PC-9 (cell line): ENCODE measurements around the gene MRPS34. TPM values are rescaled to one million over a fixed set of nuclear protein-coding genes. Genes with fewer than 3 reads are reported as not detected.

Source experiments
- BruUV-seq: library from RNA; stranded (reverse); fragments of 400-500 nt; replicated peaks from 2 replicates; lab custom pipeline; 2021; lab: Mats Ljungman, UMichigan
- CTCF ChIA-PET: fragments of 300-600 bp; sonication (Branson Sonifier 250); formaldehyde crosslinking; loops from one replicate; lab custom pipeline; 2022; ENCODE audit warnings: antibody characterized with exemption; lab: Charles Lee
- POLR2A ChIA-PET: fragments of 300-600 bp; sonication (Branson Sonifier 250); formaldehyde crosslinking; loops from one replicate; lab custom pipeline; 2022; ENCODE audit warnings: antibody characterized with exemption; ENCODE audit not compliant: unreplicated experiment; lab: Charles Lee
- DNase-seq, 2 experiments: peaks; one replicate each; pipeline versions ENCODE4 v3.0.0 to v3.0.0-alpha.2; 2015 to 2022; ENCODE audit warnings: mixed read lengths in 1 of 2
- H2AFZ ChIP-seq: fragments of 200-600 bp; sonication (generic); 2 replicates; pipeline ENCODE4 v1.8.1; 2017; ENCODE audit warnings: antibody characterized with exemption
- H3F3A ChIP-seq: fragments of 200-600 bp; sonication (generic); 2 replicates; pipeline ENCODE4 v1.8.1; 2017; ENCODE audit warnings: antibody characterized with exemption, mild to moderate bottlenecking, low read depth; ENCODE audit not compliant: insufficient read depth
- H3K27ac ChIP-seq: fragments of 200-600 bp; sonication (generic); 2 replicates; pipeline ENCODE4 v1.6.1; 2016; ENCODE audit warnings: mixed run types
- H3K27me3 ChIP-seq: fragments of 200-600 bp; sonication (generic); 2 replicates; pipeline ENCODE4 v1.6.1; 2016; ENCODE audit warnings: low read depth, mixed run types; ENCODE audit not compliant: insufficient read depth
- H3K36me3 ChIP-seq: fragments of 200-600 bp; sonication (generic); 2 replicates; pipeline ENCODE4 v1.6.1; 2016; ENCODE audit warnings: low read depth, mixed run types
- H3K4me1 ChIP-seq: fragments of 200-600 bp; sonication (generic); replicated peaks from 2 replicates; pipeline ENCODE4 v1.6.1; 2016; ENCODE audit warnings: mixed run types; ENCODE audit not compliant: insufficient read depth
- H3K4me2 ChIP-seq: fragments of 200-600 bp; sonication (generic); 2 replicates; pipeline ENCODE4 v1.6.1; 2017; ENCODE audit warnings: mixed run types
- H3K4me3 ChIP-seq: fragments of 200-600 bp; sonication (generic); 2 replicates; pipeline ENCODE4 v1.6.1; 2016; ENCODE audit warnings: mixed run types
- H3K79me2 ChIP-seq: fragments of 200-600 bp; sonication (generic); 2 replicates; pipeline ENCODE4 v1.6.1; 2017; ENCODE audit warnings: low read depth, mixed run types
- H3K9me2 ChIP-seq: fragments of 200-600 bp; sonication (generic); 2 replicates; pipeline ENCODE4 v1.8.1; 2017; ENCODE audit warnings: mild to moderate bottlenecking; ENCODE audit not compliant: insufficient read depth
- H3K9me3 ChIP-seq: fragments of 200-600 bp; sonication (generic); 2 replicates; pipeline ENCODE4 v1.8.1; 2016; ENCODE audit warnings: low read depth; ENCODE audit not compliant: insufficient read depth
- H4K20me1 ChIP-seq: fragments of 200-600 bp; sonication (generic); 2 replicates; pipeline ENCODE4 v1.8.1; 2017; ENCODE audit not compliant: insufficient read depth
- CTCF ChIP-seq: fragments of 200-600 bp; sonication (generic); conservative IDR thresholded peaks from 2 replicates; pipeline ENCODE4 v1.6.1; 2017; ENCODE audit warnings: mixed run types, antibody characterized with exemption, mild to moderate bottlenecking, moderate library complexity
- EZH2 ChIP-seq: fragments of 200-600 bp; sonication (generic); IDR thresholded peaks from 2 replicates; pipeline ENCODE4 v1.8.0; 2017; ENCODE audit warnings: antibody characterized with exemption, low read depth
- intact Hi-C: fragments of 100-400 bp; cut with micrococcal nuclease; formaldehyde crosslinking; loops from one replicate; pipeline ENCODE4 v1.10.0; 2022; ENCODE audit not compliant: unreplicated experiment
- total RNA-seq: library from RNA; stranded (reverse); gene quantifications from 2 replicates; pipeline ENCODE4 v1.2.3, GENCODE V29; 2021

Gene MRPS34
- total RNA-seq, 1 experiment from 2014 or later, result 201 TPM

DNA sequence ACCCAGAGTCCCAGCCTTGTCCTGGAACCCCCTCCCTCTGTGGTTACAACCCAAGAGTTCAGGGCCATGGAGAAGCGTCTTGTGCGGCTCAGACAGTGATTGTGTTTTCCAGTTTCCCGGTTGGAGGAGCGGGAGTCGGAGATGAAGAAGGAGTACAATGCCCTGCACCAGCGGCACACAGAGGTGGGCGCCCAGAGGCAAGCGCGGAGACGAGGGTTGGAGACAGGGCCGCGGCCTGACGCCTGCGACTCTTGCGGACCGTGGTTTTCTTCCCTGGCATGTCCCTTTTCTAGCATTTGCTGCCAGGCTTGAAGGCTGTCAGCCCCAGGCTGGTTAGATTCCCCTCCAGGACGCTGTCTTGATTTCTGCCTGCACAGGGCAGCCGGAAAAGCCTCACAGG, 43.9 kb downstream of the MRPS34 start:
- intact Hi-C loops, result no loop called here
- ChIA-PET CTCF (no interaction called here), POLR2A (no interaction called here)
- BruUV-seq, result no TSS peak
- no peak overlapping the region for H3K27ac ChIP-seq
- no peak overlapping the region for H3K4me3 ChIP-seq
- no peaks in the 10 kb centered on the region for H3K36me3 ChIP-seq
- H3F3A ChIP-seq, result no peaks in the 10 kb centered on the region
- TF ChIP-seq EZH2 (no peak), CTCF (no peak)
- no peak for DNase-seq
- no peaks in the 10 kb centered on the region for H3K27me3 ChIP-seq
- H3K79me2 ChIP-seq, result peaks cover 4% of the 10 kb centered on the region; the same call in 1 of the 2 replicates
- H3K4me2 ChIP-seq, result no peak overlapping the region
- no peaks in the 10 kb centered on the region for H3K4me1 ChIP-seq
- no peak overlapping the region for H2AFZ ChIP-seq
- no peaks in the 10 kb centered on the region for H3K9me3 ChIP-seq
- no peaks in the 10 kb centered on the region; the same call in 1 of the 2 replicates for H4K20me1 ChIP-seq
- H3K9me2 ChIP-seq, result no peaks in the 10 kb centered on the region

- no peaks in the 10 kb centered on the region for H3K9me3 ChIP-seq
- no peaks in the 10 kb centered on the region for H3K36me3 ChIP-seq
- H3K27me3 ChIP-seq, result no peaks in the 10 kb centered on the region
- intact Hi-C loops, result no loop called here
- peaks cover 9% of the 10 kb centered on the region for H3K4me1 ChIP-seq
- H4K20me1 ChIP-seq, result no peaks in the 10 kb centered on the region; the same call in 1 of the 2 replicates
- peaks cover 4% of the 10 kb centered on the region; the same call in 1 of the 2 replicates for H3F3A ChIP-seq
- TF ChIP-seq EZH2, result no peak
- TF ChIP-seq CTCF, result no peak
- H3K27ac ChIP-seq, result no peak overlapping the region
- no peak for DNase-seq
- ChIA-PET POLR2A (no interaction called here), CTCF (no interaction called here)
- peaks cover 15% of the 10 kb centered on the region; the same call in 1 of the 2 replicates for H3K79me2 ChIP-seq
- BruUV-seq, result no TSS peak
- no peak overlapping the region for H3K4me3 ChIP-seq
- H3K4me2 ChIP-seq, result no peak overlapping the region
- H3K9me2 ChIP-seq, result no peaks in the 10 kb centered on the region
- no peak overlapping the region for H2AFZ ChIP-seq
Observed at GRCh38 chr16:1727651-1728624, 45.0 kb downstream of the MRPS34 start.

- ChIA-PET CTCF (no interaction called here), POLR2A (no interaction called here)
- no peak for DNase-seq
- H3K9me3 ChIP-seq, result no peaks in the 10 kb centered on the region
- intact Hi-C loops, result no loop called here
- H3K27me3 ChIP-seq, result no peaks in the 10 kb centered on the region
- no peak overlapping the region for H3K4me3 ChIP-seq
- no peaks in the 10 kb centered on the region for H3K36me3 ChIP-seq
- TF ChIP-seq CTCF (no peak), EZH2 (no peak)
- no peaks in the 10 kb centered on the region; the same call in 1 of the 2 replicates for H4K20me1 ChIP-seq
- peaks cover 18% of the 10 kb centered on the region for H3K4me1 ChIP-seq
- no TSS peak for BruUV-seq
- H3K4me2 ChIP-seq, result no peak overlapping the region
- H2AFZ ChIP-seq, result no peak overlapping the region
- peaks cover 21% of the 10 kb centered on the region; the same call in 1 of the 2 replicates for H3K79me2 ChIP-seq
- H3K9me2 ChIP-seq, result no peaks in the 10 kb centered on the region
- peaks cover 15% of the 10 kb centered on the region; the same call in 1 of the 2 replicates for H3F3A ChIP-seq
- H3K27ac ChIP-seq, result no peak overlapping the region
Observed at GRCh38 chr16:1726661-1727502, 46.1 kb downstream of the MRPS34 start.
